ENCODE measurements around the gene COX7A2. TPM values are rescaled to one million over a fixed set of nuclear protein-coding genes. Genes with fewer than 3 reads are reported as not detected.

COX7A2 gene
- total RNA-seq, 1 experiment from 2014 or later: 600 TPM

- ChIA-PET POLR2A (interaction anchor here (0.6 kb wide), 1 partner anchor 701 kb away, joined by 4 read pairs; no protein-coding TSS in a partner anchor), CTCF (interaction anchor here (1.6 kb wide), 1 partner anchor 11 kb away, joined by 6 read pairs; no protein-coding TSS in a partner anchor), RAD21 (ENCODE audit: low non-redundant PET in 1 of 2, low total read pairs in 2 of 2, uncharacterized antibody in 2 of 2, unreplicated experiment in 2 of 2) (interaction anchor here in 1 of 2 experiments (0.6 kb wide), 1 partner anchor 34 kb away, joined by 3 read pairs; no protein-coding TSS in a partner anchor)
- ATAC-seq (no peak), DNase-seq (ENCODE audit: low read depth, low spot score) (no peak)
- Histone ChIP-seq H3K79me2 (ENCODE audit: insufficient read depth, low read length) (peaks cover 97% of the 10 kb centered on the region), H3K27ac (ENCODE audit: low read depth, low read length) (no peak overlapping the region), H3K4me1 (ENCODE audit: control insufficient read depth in 1 of 2, insufficient read depth in 2 of 2, low read length in 2 of 2) (peaks cover 6 to 14% of the 10 kb centered on the region in 2 experiments; a peak in 3 of 4 replicates), H3K4me3 (replicated peaks in 1 of 2; ENCODE audit: low read depth in 1 of 2, low read length in 2 of 2) (no peak overlapping the region), H4K20me1 (ENCODE audit: insufficient read depth) (no peaks in the 10 kb centered on the region), H3K36me3 (ENCODE audit: control insufficient read depth in 1 of 2, insufficient read depth in 2 of 2, low read length in 2 of 2) (0 out of 4 replicates have a peak, but pooled peaks cover 0 to 3% of the 10 kb centered on the region in 2 experiments), H3K9ac (ENCODE audit: low read length) (no peak overlapping the region), H3K27me3 (ENCODE audit: insufficient read depth, low read length) (no peaks in the 10 kb centered on the region), H3K4me2 (ENCODE audit: low read length) (no peak overlapping the region), H3K9me2 (ENCODE audit: insufficient read depth) (no peaks in the 10 kb centered on the region), H2AFZ (ENCODE audit: low read depth, low read length, poor library complexity, severe bottlenecking) (no peak overlapping the region), H3K9me3 (ENCODE audit: control insufficient read depth in 1 of 2, insufficient read depth in 1 of 2, low read depth in 1 of 2, low read length in 2 of 2) (no peaks in the 10 kb centered on the region)
- no TSS peak for BruUV-seq (replicated peaks)
- no peak for TF ChIP-seq SP1 (IDR thresholded peaks at IDR 0.05; ENCODE audit: low read depth)
- no peak for TF ChIP-seq ATF3 (IDR thresholded peaks at IDR 0.05)
- TF ChIP-seq SRF (IDR thresholded peaks at IDR 0.05; ENCODE audit: low read depth): no peak
- intact Hi-C loops (cut with micrococcal nuclease): no loop called here
Observed at GRCh38 chr6:75278474-75279077, 35.0 kb upstream of the COX7A2 start.

GRCh38 chr6:75275067-75275466 is 31.5 kb upstream of the COX7A2 start:
- Histone ChIP-seq H3K4me1 (ENCODE audit: control insufficient read depth in 1 of 2, insufficient read depth in 2 of 2, low read length in 2 of 2) (peaks cover 0 to 4% of the 10 kb centered on the region in 2 experiments; a peak in 1 of 4 replicates), H4K20me1 (ENCODE audit: insufficient read depth) (no peaks in the 10 kb centered on the region), H3K27me3 (ENCODE audit: insufficient read depth, low read length) (no peaks in the 10 kb centered on the region), H3K4me2 (ENCODE audit: low read length) (no peak overlapping the region), H3K36me3 (ENCODE audit: control insufficient read depth in 1 of 2, insufficient read depth in 2 of 2, low read length in 2 of 2) (peaks cover 0 to 15% of the 10 kb centered on the region in 2 experiments; a peak in 2 of 4 replicates), H3K4me3 (replicated peaks in 1 of 2; ENCODE audit: low read depth in 1 of 2, low read length in 2 of 2) (no peak overlapping the region), H3K79me2 (ENCODE audit: insufficient read depth, low read length) (peaks cover 95% of the 10 kb centered on the region), H3K9ac (ENCODE audit: low read length) (no peak overlapping the region), H3K27ac (ENCODE audit: low read depth, low read length) (no peak overlapping the region), H2AFZ (ENCODE audit: low read depth, low read length, poor library complexity, severe bottlenecking) (no peak overlapping the region), H3K9me2 (ENCODE audit: insufficient read depth) (no peaks in the 10 kb centered on the region), H3K9me3 (ENCODE audit: control insufficient read depth in 1 of 2, insufficient read depth in 1 of 2, low read depth in 1 of 2, low read length in 2 of 2) (peaks cover 0 to 6% of the 10 kb centered on the region in 2 experiments; a peak in 1 of 4 replicates)
- no TSS peak for BruUV-seq (replicated peaks)
- no peak for DNase-seq (ENCODE audit: low read depth, low spot score)
- RAD21 ChIA-PET (ENCODE audit: low non-redundant PET in 1 of 2, low total read pairs in 2 of 2, uncharacterized antibody in 2 of 2, unreplicated experiment in 2 of 2): no interaction called here
- no peak for ATAC-seq
- POLR2A ChIA-PET: no interaction called here
- intact Hi-C loops (cut with micrococcal nuclease): no loop called here
- CTCF ChIA-PET: no interaction called here
- TF ChIP-seq ZNF274 (IDR thresholded peaks at IDR 0.05; ENCODE audit: low read depth, low read length) (no peak), EGR1 (IDR thresholded peaks at IDR 0.05; ENCODE audit: low read depth) (no peak), JUND (IDR thresholded peaks at IDR 0.05) (no peak), REST (IDR thresholded peaks at IDR 0.05; ENCODE audit: low read depth) (no peak), RAD21 (IDR thresholded peaks at IDR 0.05; ENCODE audit: low read depth) (no peak), FOSL1 (IDR thresholded peaks at IDR 0.05; ENCODE audit: low read depth) (no peak), CBX3 (IDR thresholded peaks at IDR 0.05; ENCODE audit: low read depth) (no peak), YY1 (IDR thresholded peaks at IDR 0.05; ENCODE audit: extremely low read depth, insufficient replicate concordance, low read depth, low read length) (no peak), ZFX (IDR thresholded peaks at IDR 0.05) (no peak), CTCF (IDR thresholded peaks at IDR 0.05 in 2 of 3, conservative IDR thresholded peaks at IDR 0.05 in 1 of 3; ENCODE audit: borderline replicate concordance in 1 of 3, insufficient read depth in 1 of 3, low read depth in 2 of 3, low read length in 2 of 3) (no peak), ELF1 (IDR thresholded peaks at IDR 0.05; ENCODE audit: borderline replicate concordance, low read depth) (no peak), TCF7L2 (IDR thresholded peaks at IDR 0.05; ENCODE audit: borderline replicate concordance, extremely low read depth, insufficient read depth, insufficient read length) (no peak)
